ENCODE results near the gene PIK3R2.

PIK3R2 gene

DNA sequence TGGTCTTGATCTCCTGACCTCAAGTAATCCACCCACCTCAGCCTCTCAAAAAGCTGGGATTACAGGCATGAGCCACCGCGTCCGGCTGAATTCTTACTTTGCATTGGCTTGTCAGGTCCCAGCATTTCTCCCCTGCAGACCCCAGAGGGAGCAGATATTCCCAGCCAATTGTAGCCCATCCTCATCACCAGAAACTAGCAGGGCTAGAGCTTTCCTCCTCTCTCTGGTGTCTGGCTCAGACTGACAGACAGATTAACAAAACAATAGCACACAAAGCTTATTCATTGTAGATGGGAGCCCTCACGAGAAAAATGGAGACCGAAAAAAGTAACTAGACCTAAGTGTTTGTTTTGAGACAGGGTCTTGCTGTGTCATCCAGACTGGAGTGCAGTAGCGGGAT, 32.6 kb downstream of the PIK3R2 start:
- Histone ChIP-seq H3K27ac (ENCODE audit: low read length) (no peak overlapping the region), H3K27me3 (ENCODE audit: control insufficient read depth, insufficient read depth, low read length) (no peaks in the 10 kb centered on the region), H3K4me1 (ENCODE audit: control insufficient read depth, low read depth, low read length) (peaks cover 5% of the 10 kb centered on the region), H3K36me3 (ENCODE audit: control insufficient read depth, low read depth, low read length) (no peaks in the 10 kb centered on the region), H3K9me3 (ENCODE audit: control insufficient read depth, low read depth, low read length) (no peaks in the 10 kb centered on the region), H3K9ac (ENCODE audit: low read length) (no peak overlapping the region), H3K4me3 (ENCODE audit: low read length) (no peak overlapping the region)

DNA sequence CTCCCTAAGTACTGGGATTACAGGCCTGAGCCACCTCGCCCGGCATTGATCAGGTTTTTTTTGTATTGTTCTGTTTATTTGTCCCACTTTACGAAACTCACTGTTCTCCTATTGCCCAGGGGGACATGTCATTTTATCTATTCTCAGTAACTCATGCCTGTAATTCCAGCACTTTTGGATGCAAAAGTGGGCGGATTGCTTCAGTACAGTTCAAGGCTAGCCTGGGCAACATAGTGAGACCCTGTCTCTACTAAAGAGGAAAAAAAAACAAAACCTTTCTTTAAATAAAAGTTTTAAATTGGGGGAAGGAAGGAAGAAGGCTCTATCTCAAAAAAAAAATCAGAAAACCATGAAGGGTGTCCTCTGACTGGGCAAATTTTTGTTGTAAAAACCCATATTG, 37.3 kb downstream of the PIK3R2 start:
- H3K36me3 ChIP-seq (ENCODE audit: control insufficient read depth, low read depth, low read length): no peaks in the 10 kb centered on the region
- H3K27me3 ChIP-seq (ENCODE audit: control insufficient read depth, insufficient read depth, low read length): no peaks in the 10 kb centered on the region
- no peak overlapping the region for H3K27ac ChIP-seq (ENCODE audit: low read length)
- no peak overlapping the region for H3K4me3 ChIP-seq (ENCODE audit: low read length)
- no peaks in the 10 kb centered on the region for H3K9me3 ChIP-seq (ENCODE audit: control insufficient read depth, low read depth, low read length)
- H3K9ac ChIP-seq (ENCODE audit: low read length): no peak overlapping the region
- H3K4me1 ChIP-seq (ENCODE audit: control insufficient read depth, low read depth, low read length): peaks cover 18% of the 10 kb centered on the region

- peaks cover 13% of the 10 kb centered on the region for H3K4me1 ChIP-seq (ENCODE audit: control insufficient read depth, low read depth, low read length)
- no peaks in the 10 kb centered on the region for H3K9me3 ChIP-seq (ENCODE audit: control insufficient read depth, low read depth, low read length)
- no peaks in the 10 kb centered on the region for H3K27me3 ChIP-seq (ENCODE audit: control insufficient read depth, insufficient read depth, low read length)
- H3K36me3 ChIP-seq (ENCODE audit: control insufficient read depth, low read depth, low read length): peaks cover 8% of the 10 kb centered on the region
- no peak overlapping the region for H3K9ac ChIP-seq (ENCODE audit: low read length)
- no peak overlapping the region for H3K27ac ChIP-seq (ENCODE audit: low read length)
- no peak overlapping the region for H3K4me3 ChIP-seq (ENCODE audit: low read length)
These were observed 38.7 kb downstream of the PIK3R2 start for GRCh38 chr19:18191640-18192062.

DNA sequence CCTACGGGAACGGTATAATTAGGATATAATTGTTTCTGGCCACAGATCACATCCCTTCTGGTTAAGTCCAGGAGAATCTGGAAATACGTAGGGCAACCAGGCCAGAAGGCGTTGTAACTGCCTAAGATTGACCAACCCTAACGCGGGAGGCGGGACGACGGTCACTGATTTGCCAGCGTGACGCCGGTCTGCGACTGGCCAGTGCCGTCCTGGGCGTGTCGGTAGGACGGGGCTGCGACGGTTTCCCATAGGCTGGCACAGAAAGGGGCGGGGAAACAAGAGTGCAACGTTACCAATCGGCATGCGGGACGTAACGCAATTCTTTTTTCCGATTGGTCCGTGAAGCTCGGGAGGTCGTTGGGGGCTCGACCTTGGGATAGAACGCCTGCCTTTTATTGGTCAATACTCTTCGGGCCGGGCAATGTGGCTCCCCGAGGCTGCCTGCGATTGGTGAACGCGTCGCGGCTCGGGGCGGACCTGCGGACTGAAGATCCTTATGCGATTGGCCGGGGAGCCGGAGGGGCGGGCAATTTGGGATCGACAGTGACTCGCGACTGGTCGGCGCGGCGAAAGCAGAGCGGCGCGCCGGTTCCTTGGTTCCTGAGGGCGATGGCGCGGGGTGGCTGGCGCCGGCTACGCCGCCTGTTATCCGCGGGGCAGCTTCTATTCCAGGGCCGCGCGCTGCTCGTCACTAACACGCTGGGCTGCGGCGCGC, 39.9 kb downstream of the PIK3R2 start, which contains the start of gene MPV17L2:
Gene MPV17L2, plus strand, starts transcription at position 546 of the 715 bp plus-strand sequence. Its CDS starts 64 bp downstream, at position 610.
- Histone ChIP-seq H3K9ac (ENCODE audit: low read length) (peak within 1 kb of the TSS; percentile 69), H3K36me3 (ENCODE audit: control insufficient read depth, low read depth, low read length) (peaks cover 8% of the 10 kb centered on the region), H3K27ac (ENCODE audit: low read length) (no peak within 1 kb of the TSS), H3K4me3 (ENCODE audit: low read length) (peak within 1 kb of the TSS; percentile 88), H3K9me3 (ENCODE audit: control insufficient read depth, low read depth, low read length) (no peaks in the 10 kb centered on the region), H3K27me3 (ENCODE audit: control insufficient read depth, insufficient read depth, low read length) (no peaks in the 10 kb centered on the region), H3K4me1 (ENCODE audit: control insufficient read depth, low read depth, low read length) (peaks cover 13% of the 10 kb centered on the region)

DNA sequence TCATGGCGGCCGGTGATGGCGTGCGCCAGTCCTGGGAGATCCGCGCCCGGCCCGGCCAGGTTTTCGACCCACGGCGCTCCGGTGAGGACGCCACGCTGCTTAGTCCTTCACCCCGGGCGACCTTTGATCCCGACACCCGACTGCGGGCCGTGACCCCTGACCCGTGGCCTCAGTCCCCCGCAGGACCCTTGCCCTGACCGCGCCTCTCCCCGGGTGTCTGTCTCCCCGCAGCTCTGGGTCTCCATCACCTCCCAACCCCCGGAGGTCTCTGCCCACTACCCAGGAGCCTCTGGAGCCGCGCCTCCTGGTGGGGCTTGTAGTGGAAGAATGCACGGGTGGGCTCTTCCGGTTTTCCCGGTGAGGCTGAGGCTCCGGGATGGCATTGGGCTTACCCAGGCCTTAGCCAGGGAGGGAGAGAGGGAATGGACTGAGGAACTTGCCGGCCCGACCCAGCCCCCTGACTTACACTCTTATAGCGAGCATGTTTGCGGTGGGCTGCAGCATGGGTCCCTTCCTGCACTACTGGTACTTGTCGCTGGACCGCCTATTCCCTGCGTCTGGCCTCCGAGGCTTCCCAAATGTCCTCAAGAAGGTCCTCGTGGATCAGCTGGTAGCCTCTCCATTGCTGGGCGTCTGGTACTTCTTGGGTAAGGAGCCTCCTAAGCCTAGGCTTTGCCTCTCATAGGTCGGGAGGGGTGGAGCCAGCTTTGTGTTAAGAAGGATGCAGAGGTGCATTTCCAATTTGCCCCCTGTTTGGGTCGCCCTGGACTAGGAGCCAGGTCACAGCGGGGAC, 40.6 kb downstream of the PIK3R2 start:
- Histone ChIP-seq H3K27ac (ENCODE audit: low read length) (no peak overlapping the region), H3K9ac (ENCODE audit: low read length) (peak overlapping the region; percentile 69), H3K9me3 (ENCODE audit: control insufficient read depth, low read depth, low read length) (no peaks in the 10 kb centered on the region), H3K4me3 (ENCODE audit: low read length) (peak overlapping the region; percentile 88), H3K36me3 (ENCODE audit: control insufficient read depth, low read depth, low read length) (peaks cover 12% of the 10 kb centered on the region), H3K4me1 (ENCODE audit: control insufficient read depth, low read depth, low read length) (peaks cover 13% of the 10 kb centered on the region), H3K27me3 (ENCODE audit: control insufficient read depth, insufficient read depth, low read length) (no peaks in the 10 kb centered on the region)

DNA sequence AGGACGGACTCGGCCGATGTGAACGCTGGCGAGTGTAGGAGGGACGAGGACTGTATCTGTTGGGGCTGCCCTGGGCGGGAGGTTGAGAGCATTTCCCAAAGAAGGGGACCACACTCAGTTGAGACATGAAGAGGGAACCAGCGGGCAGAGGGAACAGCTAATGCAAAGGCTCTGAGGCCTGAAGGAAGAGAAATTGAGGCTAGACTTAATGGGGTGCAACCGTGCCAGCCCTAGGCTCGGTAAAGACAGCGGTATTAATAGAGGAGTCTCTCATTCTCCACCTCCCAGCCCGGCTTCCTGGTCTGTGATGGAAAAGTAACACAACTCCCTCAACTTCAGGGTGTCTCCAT, 41.2 kb downstream of the PIK3R2 start:
- H3K4me1 ChIP-seq (ENCODE audit: control insufficient read depth, low read depth, low read length): peaks cover 13% of the 10 kb centered on the region
- H3K9me3 ChIP-seq (ENCODE audit: control insufficient read depth, low read depth, low read length): no peaks in the 10 kb centered on the region
- no peak overlapping the region for H3K27ac ChIP-seq (ENCODE audit: low read length)
- peak overlapping the region; percentile 88 for H3K4me3 ChIP-seq (ENCODE audit: low read length)
- no peak overlapping the region for H3K9ac ChIP-seq (ENCODE audit: low read length)
- no peaks in the 10 kb centered on the region for H3K27me3 ChIP-seq (ENCODE audit: control insufficient read depth, insufficient read depth, low read length)
- H3K36me3 ChIP-seq (ENCODE audit: control insufficient read depth, low read depth, low read length): peaks cover 12% of the 10 kb centered on the region

DNA sequence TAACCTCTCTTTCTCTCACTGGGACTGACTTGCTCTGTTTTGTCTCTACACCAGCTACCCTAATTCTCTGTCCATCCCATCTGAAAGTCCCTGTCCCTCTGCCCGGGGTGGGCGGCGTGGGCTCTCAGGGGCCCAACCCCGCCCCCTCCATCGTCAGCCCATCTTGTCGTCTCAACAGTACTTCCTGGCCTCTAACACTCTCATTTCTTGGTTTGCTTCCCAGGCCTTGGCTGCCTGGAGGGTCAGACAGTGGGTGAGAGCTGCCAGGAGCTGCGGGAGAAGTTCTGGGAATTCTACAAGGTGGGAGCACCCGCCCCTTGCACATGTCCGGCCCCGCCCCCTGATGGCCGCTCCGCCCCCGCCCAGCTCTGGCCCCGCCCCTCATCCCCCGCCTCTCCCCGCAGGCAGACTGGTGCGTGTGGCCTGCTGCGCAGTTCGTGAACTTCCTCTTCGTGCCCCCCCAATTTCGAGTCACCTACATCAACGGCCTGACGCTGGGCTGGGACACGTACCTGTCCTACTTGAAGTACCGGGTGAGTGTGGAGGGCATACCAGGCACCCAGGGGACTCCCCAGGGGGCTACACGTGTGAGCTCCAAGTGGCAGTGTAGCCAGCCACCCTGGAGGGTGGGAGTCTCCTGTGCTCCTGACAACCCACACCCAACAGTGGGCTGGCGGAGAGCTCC, 41.7 kb downstream of the PIK3R2 start:
- Histone ChIP-seq H3K27ac (ENCODE audit: low read length) (no peak overlapping the region), H3K4me3 (ENCODE audit: low read length) (peak overlapping the region; percentile 88)

GRCh38 chr19:18196511-18196845, 43.5 kb downstream of the PIK3R2 start:
- Histone ChIP-seq H3K27me3 (ENCODE audit: control insufficient read depth, insufficient read depth, low read length) (no peaks in the 10 kb centered on the region), H3K4me1 (ENCODE audit: control insufficient read depth, low read depth, low read length) (peaks cover 13% of the 10 kb centered on the region)

More for the DNA sequence above, 41.7 kb downstream of the PIK3R2 start:
- Histone ChIP-seq H3K36me3 (ENCODE audit: control insufficient read depth, low read depth, low read length) (peaks cover 12% of the 10 kb centered on the region), H3K9me3 (ENCODE audit: control insufficient read depth, low read depth, low read length) (no peaks in the 10 kb centered on the region), H3K9ac (ENCODE audit: low read length) (no peak overlapping the region), H3K27me3 (ENCODE audit: control insufficient read depth, insufficient read depth, low read length) (no peaks in the 10 kb centered on the region), H3K4me1 (ENCODE audit: control insufficient read depth, low read depth, low read length) (peaks cover 13% of the 10 kb centered on the region)

DNA sequence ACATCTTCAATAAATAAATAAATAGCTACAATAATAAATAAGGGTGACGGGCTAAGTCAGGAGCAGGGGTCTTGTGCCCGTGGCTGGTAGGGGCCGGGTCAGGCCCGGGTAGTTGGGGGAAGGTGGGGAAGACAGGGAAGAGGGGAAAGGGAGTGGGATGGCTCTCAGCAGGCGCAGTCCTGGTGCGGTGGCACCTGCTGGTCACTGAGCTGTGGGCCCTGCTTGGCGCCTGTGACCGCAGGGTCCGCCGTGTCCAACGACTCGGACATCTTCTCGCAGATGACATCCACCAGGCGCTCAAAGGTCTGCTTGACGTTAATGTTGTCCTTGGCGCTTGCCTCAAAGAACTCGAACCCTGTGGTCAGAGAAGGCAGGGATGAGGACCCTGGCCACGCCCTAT, 44.3 kb downstream of the PIK3R2 start:
- no peak overlapping the region for H3K9ac ChIP-seq (ENCODE audit: low read length)
- H3K27ac ChIP-seq (ENCODE audit: low read length): no peak overlapping the region
- H3K4me3 ChIP-seq (ENCODE audit: low read length): no peak overlapping the region
- peaks cover 12% of the 10 kb centered on the region for H3K36me3 ChIP-seq (ENCODE audit: control insufficient read depth, low read depth, low read length)
- no peaks in the 10 kb centered on the region for H3K9me3 ChIP-seq (ENCODE audit: control insufficient read depth, low read depth, low read length)
- H3K27me3 ChIP-seq (ENCODE audit: control insufficient read depth, insufficient read depth, low read length): no peaks in the 10 kb centered on the region
- peaks cover 9% of the 10 kb centered on the region for H3K4me1 ChIP-seq (ENCODE audit: control insufficient read depth, low read depth, low read length)

More at GRCh38 chr19:18196511-18196845, 43.5 kb downstream of the PIK3R2 start:
- Histone ChIP-seq H3K9ac (ENCODE audit: low read length) (no peak overlapping the region), H3K27ac (ENCODE audit: low read length) (no peak overlapping the region), H3K4me3 (ENCODE audit: low read length) (no peak overlapping the region), H3K36me3 (ENCODE audit: control insufficient read depth, low read depth, low read length) (peaks cover 12% of the 10 kb centered on the region), H3K9me3 (ENCODE audit: control insufficient read depth, low read depth, low read length) (no peaks in the 10 kb centered on the region)

DNA sequence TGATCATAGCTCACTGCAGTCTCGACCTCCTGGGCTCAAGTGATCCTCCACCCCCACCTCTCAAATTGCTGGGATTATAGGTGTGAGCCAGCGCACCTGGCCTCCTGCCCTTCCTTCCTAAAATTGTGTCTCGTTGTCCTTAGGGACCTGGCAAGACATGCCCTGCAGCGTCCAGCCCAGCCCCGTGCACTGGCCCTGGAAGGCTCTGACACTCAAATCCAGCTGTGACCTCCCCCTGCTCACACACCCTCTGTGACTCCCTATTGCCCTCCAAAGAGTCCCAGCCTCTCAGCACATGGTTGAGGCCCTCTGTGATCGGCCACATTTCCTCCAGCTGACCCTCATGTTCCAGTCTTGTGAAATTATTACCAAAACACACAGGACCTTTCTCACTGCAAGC, 45.0 kb downstream of the PIK3R2 start:
- Histone ChIP-seq H3K9ac (ENCODE audit: low read length) (no peak overlapping the region), H3K36me3 (ENCODE audit: control insufficient read depth, low read depth, low read length) (peaks cover 12% of the 10 kb centered on the region), H3K27me3 (ENCODE audit: control insufficient read depth, insufficient read depth, low read length) (no peaks in the 10 kb centered on the region), H3K4me1 (ENCODE audit: control insufficient read depth, low read depth, low read length) (peaks cover 7% of the 10 kb centered on the region), H3K4me3 (ENCODE audit: low read length) (no peak overlapping the region), H3K27ac (ENCODE audit: low read length) (no peak overlapping the region), H3K9me3 (ENCODE audit: control insufficient read depth, low read depth, low read length) (no peaks in the 10 kb centered on the region)

DNA sequence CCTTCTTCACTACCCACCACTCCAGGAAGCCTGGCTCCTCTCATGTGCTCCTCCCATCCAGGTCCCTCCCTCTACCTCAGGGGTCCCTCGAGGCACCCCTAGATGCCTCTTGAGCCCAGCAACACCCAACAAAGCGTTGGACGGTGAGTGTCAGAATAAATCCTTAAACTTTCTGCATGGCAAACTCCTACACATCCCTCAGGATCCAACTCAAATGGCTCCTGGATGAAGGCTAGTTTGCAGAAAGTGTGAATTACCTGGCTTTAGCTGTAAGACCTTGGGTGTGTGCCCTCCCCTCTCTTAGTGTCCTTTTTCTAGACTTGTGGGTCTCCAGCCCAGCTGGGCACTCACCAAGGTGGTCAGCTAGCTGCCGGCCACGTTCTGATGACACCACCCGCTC, 45.4 kb downstream of the PIK3R2 start:
- Histone ChIP-seq H3K9me3 (ENCODE audit: control insufficient read depth, low read depth, low read length) (no peaks in the 10 kb centered on the region), H3K4me1 (ENCODE audit: control insufficient read depth, low read depth, low read length) (peaks cover 7% of the 10 kb centered on the region), H3K4me3 (ENCODE audit: low read length) (no peak overlapping the region), H3K27me3 (ENCODE audit: control insufficient read depth, insufficient read depth, low read length) (peaks cover 3% of the 10 kb centered on the region), H3K9ac (ENCODE audit: low read length) (no peak overlapping the region), H3K27ac (ENCODE audit: low read length) (no peak overlapping the region), H3K36me3 (ENCODE audit: control insufficient read depth, low read depth, low read length) (peaks cover 12% of the 10 kb centered on the region)
